NCI-H2171 (cell line): Measurements from ENCODE around the gene FHIT.

Source experiments
- DNase-seq: peaks from one replicate; lab custom pipeline; 2025; lab: John Stamatoyannopoulos, UW

The FHIT gene

GRCh38 chr3:60216462-60217075 lies 1034.7 kb downstream of the FHIT start:
- no peak for DNase-seq

DNA sequence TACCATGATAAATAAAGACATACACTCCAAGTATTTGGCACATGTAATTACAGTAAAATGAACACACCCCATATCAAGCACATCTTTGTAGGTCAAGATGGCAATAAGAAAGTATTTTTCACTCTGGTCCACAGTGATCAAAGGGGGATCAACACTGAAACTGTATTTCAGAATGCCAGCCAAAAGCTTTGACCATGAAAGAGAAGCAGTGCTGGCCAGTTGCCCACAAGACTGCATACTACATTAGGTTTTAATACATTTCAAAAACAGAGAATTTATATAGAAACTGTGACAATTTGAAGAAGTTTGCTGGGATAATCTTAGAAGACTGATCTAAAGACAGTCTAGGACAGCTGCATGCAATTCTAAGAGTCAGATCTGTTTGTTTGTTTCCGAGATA lies 1035.3 kb downstream of the FHIT start:
- no peak for DNase-seq

DNA sequence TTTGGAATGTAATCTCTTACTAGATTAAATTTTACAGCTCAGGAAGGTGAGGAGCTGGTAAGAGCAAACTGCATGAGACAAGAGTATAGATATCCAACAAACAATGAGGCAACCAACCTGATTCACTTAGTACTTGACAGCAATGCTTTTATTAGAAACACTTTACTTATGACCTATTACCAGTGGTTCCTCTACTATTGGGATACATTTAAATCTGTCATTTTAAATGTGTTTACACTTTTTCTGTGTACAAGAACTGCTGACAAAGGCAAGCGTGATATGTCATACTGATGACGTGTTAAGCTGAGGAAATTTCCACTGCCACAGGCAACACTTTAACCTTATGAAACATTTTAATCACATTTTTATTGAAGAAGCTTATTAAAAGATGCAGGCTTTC lies 1043.3 kb downstream of the FHIT start:
- no peak for DNase-seq

- no peak for DNase-seq
Observed at GRCh38 chr3:60206206-60206605, 1045.0 kb downstream of the FHIT start.

- no peak for DNase-seq
Observed at GRCh38 chr3:60202052-60202726, 1049.1 kb downstream of the FHIT start.

DNA sequence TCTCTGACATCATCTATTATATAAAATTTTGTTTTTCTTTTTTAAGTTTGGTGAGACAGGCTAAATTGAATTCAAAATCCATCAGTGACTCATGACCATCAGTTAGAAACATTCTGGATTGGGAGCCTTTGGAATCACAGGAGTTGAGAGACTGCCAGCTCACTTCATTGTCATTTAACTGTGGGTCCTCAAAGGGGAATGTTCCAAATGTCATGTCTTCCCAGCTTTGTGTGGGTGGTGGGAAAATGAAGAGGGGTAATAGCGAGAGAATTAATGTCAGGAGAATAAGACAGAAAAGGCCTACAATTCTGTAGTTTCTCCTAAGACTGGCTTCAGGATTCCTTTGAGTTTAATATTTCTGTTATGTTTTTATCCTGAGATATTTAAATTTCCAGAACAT lies 1051.9 kb downstream of the FHIT start:
- DNase-seq: no peak

GRCh38 chr3:60198179-60198720 lies 1053.0 kb downstream of the FHIT start:
- DNase-seq: no peak

- no peak for DNase-seq
Observed at GRCh38 chr3:60192297-60193114, 1058.7 kb downstream of the FHIT start.

- DNase-seq: no peak
Observed at GRCh38 chr3:60190073-60190472, 1061.2 kb downstream of the FHIT start.

- no peak for DNase-seq
Observed at GRCh38 chr3:60189304-60189703, 1061.9 kb downstream of the FHIT start.

DNA sequence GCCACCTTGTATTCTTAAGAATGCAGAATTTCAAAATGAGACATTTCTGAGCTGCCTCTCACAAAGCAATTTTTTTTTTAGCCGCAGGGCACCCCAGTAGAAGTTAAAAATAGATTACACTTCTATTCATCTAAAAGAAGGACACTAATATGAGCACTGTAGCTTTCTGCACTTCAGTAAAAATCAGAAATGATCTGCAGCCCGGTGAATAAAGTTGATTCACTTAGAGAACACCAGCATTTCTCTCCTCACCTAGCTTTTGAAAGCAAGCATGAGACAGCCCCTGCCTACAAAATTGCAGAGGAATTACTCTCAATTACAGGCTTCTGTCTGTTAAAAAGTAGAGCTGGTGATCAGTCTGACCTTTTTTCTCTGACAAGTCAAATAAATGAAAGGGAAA lies 1062.4 kb downstream of the FHIT start:
- DNase-seq: no peak

DNA sequence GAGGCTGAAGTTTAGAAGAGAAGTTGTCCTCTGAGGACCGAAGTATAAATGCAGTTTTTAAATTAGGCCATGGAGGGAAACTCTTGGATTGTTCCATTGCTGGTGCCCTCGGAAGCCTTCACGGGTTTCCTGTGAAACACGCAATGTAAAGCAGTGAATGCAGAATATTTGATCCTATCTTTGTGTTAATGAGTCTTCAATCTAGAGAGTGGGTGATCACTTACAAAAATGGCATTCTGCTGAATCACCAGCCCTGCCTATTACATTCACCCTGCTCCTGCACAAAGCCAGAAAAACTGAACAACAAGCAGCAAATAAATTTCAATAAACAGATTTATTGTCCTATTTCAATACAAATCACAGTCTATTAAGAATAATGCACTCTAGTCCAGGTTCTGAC lies 1063.9 kb downstream of the FHIT start:
- no peak for DNase-seq

GRCh38 chr3:60186359-60186758 lies 1064.9 kb downstream of the FHIT start:
- no peak for DNase-seq

DNA sequence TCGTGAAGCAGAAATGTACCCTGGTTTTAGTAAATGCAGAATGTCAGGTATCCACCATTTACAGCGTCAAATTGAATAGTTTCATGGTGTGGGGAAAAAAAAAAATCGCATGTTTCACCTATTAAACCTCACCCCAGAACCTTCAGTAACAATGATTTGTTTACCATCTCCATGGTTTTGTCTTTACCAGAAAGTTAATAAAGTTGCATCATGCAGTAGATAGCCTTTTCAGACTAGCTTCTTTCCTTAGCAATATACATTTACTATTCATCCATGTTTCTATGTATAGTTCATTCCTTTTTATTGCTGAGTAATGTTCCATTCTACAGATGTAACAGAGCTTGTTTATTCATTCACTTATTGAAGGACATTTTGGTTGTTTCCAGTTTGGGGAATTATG lies 1066.1 kb downstream of the FHIT start:
- no peak for DNase-seq

DNA sequence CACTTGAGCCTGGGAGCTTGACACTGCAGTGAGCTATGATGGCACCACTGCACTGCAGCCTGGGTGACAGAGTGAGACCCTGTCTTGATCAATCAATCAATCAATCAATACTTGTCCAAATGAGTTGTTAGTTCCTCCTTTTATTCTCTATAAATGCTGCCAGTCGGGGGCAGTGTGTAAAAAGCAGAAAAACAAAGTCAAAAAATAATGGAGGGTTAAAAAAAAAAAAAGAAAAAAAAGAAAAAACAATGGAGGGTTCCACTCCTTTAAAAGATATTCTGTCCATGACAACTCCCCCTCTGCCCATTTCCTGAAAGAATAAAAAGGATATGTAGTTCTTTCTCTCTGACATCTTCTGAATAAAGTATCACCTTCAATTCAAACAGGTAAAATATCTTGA lies 1068.6 kb downstream of the FHIT start:
- DNase-seq: no peak

GRCh38 chr3:60178931-60179653 lies 1072.2 kb downstream of the FHIT start:
- DNase-seq: no peak

DNA sequence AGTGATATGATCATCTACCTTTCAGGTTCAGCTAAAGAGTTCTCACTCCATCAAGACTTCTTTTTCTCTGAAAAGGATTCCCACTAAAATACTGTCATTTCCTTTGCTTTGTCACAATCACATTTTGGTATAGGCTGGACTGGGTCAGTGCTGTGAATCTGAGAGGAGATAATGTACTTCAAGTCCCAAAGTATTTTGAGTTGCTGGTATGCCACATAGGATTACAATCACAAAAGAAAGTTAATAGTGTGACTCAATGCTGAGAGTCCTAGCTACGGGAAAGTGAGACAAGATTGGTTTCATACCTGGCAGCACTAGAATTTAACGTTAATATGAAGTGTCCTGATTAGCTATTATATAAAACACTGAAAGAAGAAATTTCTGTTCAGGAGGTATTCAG lies 1073.5 kb downstream of the FHIT start:
- no peak for DNase-seq

DNA sequence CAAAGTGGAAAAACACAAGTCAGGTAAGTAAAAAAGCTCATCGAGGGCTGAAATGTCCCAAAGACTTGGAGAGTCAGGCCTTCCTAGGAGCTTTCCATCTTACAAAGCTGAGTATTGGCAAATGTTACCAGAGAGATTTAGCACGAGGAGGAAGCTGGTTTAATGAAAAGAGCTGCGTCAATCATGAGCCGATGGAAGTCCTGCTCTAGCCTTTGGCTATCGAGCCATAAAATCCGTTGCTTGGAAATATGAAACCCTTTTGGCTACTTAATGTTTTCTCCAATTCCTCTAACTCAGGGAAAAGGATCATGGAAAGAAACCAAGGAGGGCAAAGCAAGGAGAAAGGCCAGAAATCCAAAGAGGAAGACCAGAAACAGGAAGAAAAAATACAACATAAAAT lies 1074.6 kb downstream of the FHIT start:
- DNase-seq: no peak

DNA sequence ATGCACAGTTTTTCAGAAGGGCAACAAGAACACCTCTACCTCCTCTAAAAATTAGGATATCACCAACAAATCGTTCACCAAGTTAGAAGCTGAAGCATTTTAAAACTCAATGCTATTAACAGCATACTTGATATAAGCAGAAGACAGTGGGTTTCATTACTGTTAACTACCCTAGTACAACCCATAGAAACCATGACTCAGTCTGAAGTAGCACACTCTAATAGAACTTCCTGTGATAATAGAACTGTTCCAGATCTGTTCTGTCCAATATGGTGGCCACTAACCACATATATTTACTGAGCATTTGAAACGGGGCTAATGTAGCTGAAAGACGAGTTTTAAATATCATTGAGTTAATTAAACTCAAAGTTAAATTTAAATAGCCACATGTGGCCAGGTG lies 1075.6 kb downstream of the FHIT start:
- DNase-seq: no peak

DNA sequence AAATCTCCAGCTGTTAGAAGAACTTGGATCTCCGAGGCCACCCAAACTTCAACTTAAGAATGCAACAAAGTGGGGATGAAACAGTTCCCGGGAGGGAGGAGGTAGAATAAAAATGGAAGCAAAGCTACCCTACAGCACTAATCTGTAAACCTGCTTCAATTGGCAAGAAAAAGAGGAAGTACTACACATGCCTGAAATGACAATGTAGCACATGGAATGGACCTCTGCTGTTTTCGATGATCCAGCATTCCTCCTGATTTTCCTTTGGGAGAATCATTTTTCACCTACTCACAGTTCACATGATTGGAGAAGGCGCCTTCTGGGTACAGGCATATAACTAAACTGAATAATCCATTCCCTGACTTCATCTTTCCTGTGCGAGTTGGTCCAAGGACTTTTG lies 1081.5 kb downstream of the FHIT start:
- no peak for DNase-seq

- DNase-seq: no peak
Observed at GRCh38 chr3:60167186-60167585, 1084.1 kb downstream of the FHIT start.
